Lung (tissue), 12 donors: ENCODE measurements around the gene ILRUN. TPM values are rescaled to one million over a fixed set of nuclear protein-coding genes. Genes with fewer than 3 reads are reported as not detected.

ENCODE experiments used
- ATAC-seq: fragments of 200-7000 bp; cut with Tn5 transposase; one replicate; pipeline ENCODE4 v1.9.1; 2020; ENCODE audit warnings: moderate number of reproducible peaks; ENCODE audit not compliant: insufficient read depth, low FRiP score
- DNase-seq, 3 donors: peaks; one replicate each; pipeline ENCODE4 v3.0.0-alpha.2; 2013 to 2017
- H3K27ac ChIP-seq, 2 donors: one replicate each; pipeline ENCODE4 v1.5.1; 2013; ENCODE audit warnings: mild to moderate bottlenecking in 2 of 2, moderate library complexity in 2 of 2, control low read depth in 1 of 2, inconsistent platforms in 1 of 2, low read depth in 1 of 2, low read length in 1 of 2
- H3K27me3 ChIP-seq, 3 donors: one replicate each; pipeline ENCODE4 v1.5.1; 2013; ENCODE audit warnings: low read length in 2 of 3; ENCODE audit not compliant: control insufficient read depth in 3 of 3, insufficient read depth in 3 of 3
- H3K36me3 ChIP-seq, 4 donors: one replicate each; pipeline ENCODE4 v1.5.1; 2013; ENCODE audit warnings: low read length in 4 of 4, mild to moderate bottlenecking in 1 of 4, moderate library complexity in 1 of 4; ENCODE audit not compliant: control insufficient read depth in 4 of 4, insufficient read depth in 4 of 4
- H3K4me1 ChIP-seq, 5 donors: one replicate each; pipeline ENCODE4 v1.5.1; 2013; ENCODE audit warnings: low read length in 5 of 5, mild to moderate bottlenecking in 2 of 5, moderate library complexity in 1 of 5; ENCODE audit not compliant: control insufficient read depth in 5 of 5, insufficient read depth in 5 of 5
- H3K4me3 ChIP-seq: one replicate; pipeline ENCODE4 v1.5.1; 2013; ENCODE audit warnings: mild to moderate bottlenecking, control low read depth, moderate library complexity
- H3K9ac ChIP-seq, 2 donors: one replicate each; pipeline ENCODE4 v1.5.1; 2013; ENCODE audit warnings: low read length in 2 of 2, control low read depth in 1 of 2; ENCODE audit not compliant: insufficient read depth in 1 of 2
- H3K9me3 ChIP-seq, 4 donors: one replicate each; pipeline ENCODE4 v1.5.1; 2013; ENCODE audit warnings: low read length in 3 of 4, mild to moderate bottlenecking in 1 of 4, moderate library complexity in 1 of 4; ENCODE audit not compliant: control insufficient read depth in 4 of 4, insufficient read depth in 3 of 4
- CTCF ChIP-seq: IDR thresholded peaks from 2 replicates; pipeline ENCODE4 v1.5.1; 2012; ENCODE audit warnings: mild to moderate bottlenecking; ENCODE audit errors: control extremely low read depth, extremely low read depth
- WGBS, 2 donors: extraction: QIAGEN DNeasy Blood & Tissue Kit; methylation state at CpG; one replicate each; pipeline ENCODE4 v1.1.7; 2013; 5-methylcytosine and 5-hydroxymethylcytosine counted together
- polyA plus RNA-seq, 2 donors: library from polyadenylated mRNA; stranded (reverse); fragments of 200-250 nt; gene quantifications; one replicate each; pipeline ENCODE4 v1.2.1, GENCODE V29; 2013
- total RNA-seq, 2 donors: library from RNA; depleted of rRNA in 1 of 2; stranded (reverse); fragments of >200 nt in 1 of 2; gene quantifications; one replicate each; pipeline ENCODE4 v1.2.1, GENCODE V29; 2014 to 2021
- donor health status: control.
- donor health status: control.
- donor health status: Bipolar disorder and iron deficiency.
- donor health status: healthy.
- donor health status: DM: yes; HTN: yes; CAD: no.

The ILRUN gene
- total and polyA plus RNA-seq, 4 donors: 51.9 to 70.1 (median 56.0) TPM

- H3K27me3 ChIP-seq: no peaks in the 10 kb centered on the region
- H3K4me3 ChIP-seq: no peak overlapping the region
- H3K4me1 ChIP-seq: peaks cover 0 to 7% (median 2%) of the 10 kb centered on the region in 5 donors
- TF ChIP-seq CTCF: no peak
- 48 to 66% methylated on average over 3 of the region's 3 CpGs for WGBS, 2 donors
- H3K9ac ChIP-seq: no peak overlapping the region
- ATAC-seq: no peak
- no peak for DNase-seq
- H3K36me3 ChIP-seq: no peaks in the 10 kb centered on the region
- no peaks in the 10 kb centered on the region for H3K9me3 ChIP-seq
- H3K27ac ChIP-seq: no peak overlapping the region
Measured at GRCh38 chr6:34705241-34705640, 8.7 kb upstream of the ILRUN start.

GRCh38 chr6:34701199-34701598 lies 4.6 kb upstream of the ILRUN start:
- no peaks in the 10 kb centered on the region for H3K36me3 ChIP-seq
- 89 to 91% methylated on average over 9 of the region's 9 CpGs for WGBS, 2 donors
- peaks cover 0 to 3% (median 0%) of the 10 kb centered on the region in 5 donors for H3K4me1 ChIP-seq
- no peak for ATAC-seq
- no peak for DNase-seq
- no peak overlapping the region for H3K9ac ChIP-seq
- H3K4me3 ChIP-seq: no peak overlapping the region
- TF ChIP-seq CTCF: no peak
- H3K27me3 ChIP-seq: no peaks in the 10 kb centered on the region
- H3K9me3 ChIP-seq: no peaks in the 10 kb centered on the region
- H3K27ac ChIP-seq: no peak overlapping the region

- WGBS, 2 donors: 84 to 90% methylated on average over 5 of the region's 5 CpGs
- no peak overlapping the region for H3K9ac ChIP-seq
- DNase-seq (no peak), ATAC-seq (no peak)
- peaks cover 0 to 22% (median 3%) of the 10 kb centered on the region in 5 donors for H3K4me1 ChIP-seq
- H3K4me3 ChIP-seq: no peak overlapping the region
- no peak for TF ChIP-seq CTCF
- no peaks in the 10 kb centered on the region for H3K9me3 ChIP-seq
- no peaks in the 10 kb centered on the region for H3K36me3 ChIP-seq
- no peaks in the 10 kb centered on the region for H3K27me3 ChIP-seq
- no peak overlapping the region for H3K27ac ChIP-seq
Measured at GRCh38 chr6:34697904-34698559, 1.5 kb upstream of the ILRUN start.

- Histone ChIP-seq H3K36me3 (no peaks in the 10 kb centered on the region), H3K9ac (peak overlapping the region in 1 of 2 donors; percentile 66), H3K27ac (peak overlapping the region in 1 of 2 donors; percentile 65), H3K27me3 (no peaks in the 10 kb centered on the region), H3K9me3 (no peaks in the 10 kb centered on the region), H3K4me3 (no peak overlapping the region), H3K4me1 (peaks cover 0 to 22% (median 3%) of the 10 kb centered on the region in 5 donors)
- no peak for TF ChIP-seq CTCF
- DNase-seq (no peak), ATAC-seq (no peak)
- 34 to 57% methylated on average over 5 of the region's 5 CpGs for WGBS, 2 donors
Measured at GRCh38 chr6:34697544-34697836, 923 bp upstream of the ILRUN start.
